Stimulated activated CD4-positive, alpha-beta T cell treated with anti-CD3 and anti-CD28 coated beads, Interleukin-12 subunit alpha, Interleukin-12 subunit beta, amount 100 ng/mL, for 48 hours (primary cell): ENCODE measurements around the gene WAC.

Experiments used
- DNase-seq, 3 donors: peaks; one replicate each; pipeline ENCODE4 v3.0.0-alpha.2; 2020; ENCODE audit warnings: low read depth in 2 of 3, low spot score in 1 of 3

Gene WAC

DNA sequence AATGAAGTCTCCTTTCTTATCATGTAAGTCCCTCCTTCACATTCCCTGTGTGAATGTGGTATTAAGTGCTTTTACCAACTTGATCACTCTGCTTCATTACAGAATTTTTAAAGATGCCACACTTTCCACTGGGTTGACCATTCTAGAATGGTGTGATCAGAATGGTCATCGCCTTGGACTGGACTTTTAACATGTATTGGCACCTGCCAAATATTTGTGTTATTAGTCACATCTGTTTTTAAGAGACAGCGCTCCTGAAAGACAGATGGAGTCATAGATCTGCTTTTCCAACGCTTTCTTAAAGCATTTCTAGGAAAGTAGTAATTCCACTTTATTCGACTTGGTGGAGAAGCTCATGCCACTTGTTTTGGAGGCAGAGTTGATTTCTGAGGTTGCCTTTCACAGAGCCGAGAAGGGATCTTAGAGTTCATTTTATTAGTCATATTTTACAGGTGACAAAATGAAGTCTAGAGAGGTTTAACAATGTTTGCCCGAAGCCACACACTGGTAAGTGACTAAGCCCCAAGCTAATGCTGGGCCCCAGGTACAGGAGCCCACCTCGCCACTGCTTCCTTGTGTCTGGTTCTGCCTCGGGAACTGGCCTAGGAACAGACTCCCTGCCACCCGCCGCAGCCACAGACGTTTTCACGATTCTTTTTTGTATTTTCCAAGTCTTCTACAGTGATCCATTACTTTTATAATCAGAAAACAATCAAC is 134.0 kb downstream of the WAC start:
- no peak for DNase-seq

DNA sequence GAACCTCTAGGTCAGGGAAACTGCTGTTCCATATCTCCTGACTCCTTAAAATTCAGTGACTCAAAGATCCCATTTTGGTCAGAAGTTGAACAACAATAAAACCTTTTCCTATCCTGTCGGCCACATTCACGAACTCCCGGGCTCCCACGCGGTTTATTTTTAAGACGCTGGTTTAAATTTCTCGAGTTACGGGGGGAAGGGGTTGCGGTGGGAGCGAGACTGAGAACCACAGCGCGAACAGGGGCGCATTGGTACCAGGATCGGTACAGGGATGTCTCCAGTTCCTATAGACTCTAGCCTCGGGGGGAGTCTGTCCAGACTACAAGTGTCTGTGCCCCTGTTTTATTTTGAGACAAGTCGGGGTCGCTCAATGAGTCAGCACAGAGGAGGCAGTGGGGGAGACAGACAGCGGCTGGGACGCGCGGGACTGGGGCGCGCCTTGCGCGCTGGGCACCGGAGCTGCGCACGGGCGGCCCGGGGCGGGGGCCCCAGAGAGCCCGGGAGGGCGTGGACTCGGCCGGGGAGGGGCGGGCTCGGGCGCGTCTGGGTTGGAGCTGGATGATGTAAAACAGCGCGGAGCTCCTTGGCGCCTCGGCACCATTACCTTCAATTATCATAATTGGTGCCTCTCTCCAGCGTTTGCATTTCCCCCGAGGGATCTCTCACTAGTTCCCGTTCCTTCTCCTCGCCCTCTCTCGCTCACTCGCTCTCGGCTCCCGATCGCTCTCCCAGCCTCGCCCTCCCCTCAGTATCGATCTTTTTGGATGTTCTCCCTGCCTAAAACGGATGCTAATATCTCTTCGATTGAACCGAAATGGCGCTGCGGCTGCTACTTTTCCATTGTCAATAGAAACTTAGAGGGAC is 135.7 kb downstream of the WAC start:
- peak in 2 of 3 donors; percentile 44 to 47 for DNase-seq

- no peak for DNase-seq
Measured at GRCh38 chr10:28669227-28670173, 136.6 kb downstream of the WAC start.
